ENCODE measurements around the gene LYZL6.

Gene LYZL6

GRCh38 chr17:35892091-35893035, 51.1 kb downstream of the LYZL6 start:
- no peak for TF ChIP-seq CTCF (IDR thresholded peaks at IDR 0.05; ENCODE audit: low read length, missing control alignments)
- peak; percentile 56 for DNase-seq (ENCODE audit: low read depth)
- H3K4me3 ChIP-seq (replicated peaks; ENCODE audit: low read depth, low read length): no peak overlapping the region

GRCh38 chr17:35891269-35891668, 52.2 kb downstream of the LYZL6 start:
- H3K4me3 ChIP-seq (replicated peaks; ENCODE audit: low read depth, low read length): no peak overlapping the region
- TF ChIP-seq CTCF (IDR thresholded peaks at IDR 0.05; ENCODE audit: low read length, missing control alignments): no peak
- DNase-seq (ENCODE audit: low read depth): no peak

GRCh38 chr17:35890774-35891155, 52.7 kb downstream of the LYZL6 start:
- no peak for TF ChIP-seq CTCF (IDR thresholded peaks at IDR 0.05; ENCODE audit: low read length, missing control alignments)
- H3K4me3 ChIP-seq (replicated peaks; ENCODE audit: low read depth, low read length): no peak overlapping the region
- no peak for DNase-seq (ENCODE audit: low read depth)

- TF ChIP-seq CTCF (IDR thresholded peaks at IDR 0.05; ENCODE audit: low read length, missing control alignments): no peak
- DNase-seq (ENCODE audit: low read depth): peak; percentile 89
- no peak overlapping the region for H3K4me3 ChIP-seq (replicated peaks; ENCODE audit: low read depth, low read length)
These were observed 53.4 kb downstream of the LYZL6 start for GRCh38 chr17:35889818-35890773.

- no peak for DNase-seq (ENCODE audit: low read depth)
- TF ChIP-seq CTCF (IDR thresholded peaks at IDR 0.05; ENCODE audit: low read length, missing control alignments): no peak
- no peak overlapping the region for H3K4me3 ChIP-seq (replicated peaks; ENCODE audit: low read depth, low read length)
These were observed 54.3 kb downstream of the LYZL6 start for GRCh38 chr17:35889241-35889640.
